Naive thymus-derived CD4-positive, alpha-beta T cell (primary cell): Measurements from ENCODE around the gene MROH8. TPM values are rescaled to one million over a fixed set of nuclear protein-coding genes. Genes with fewer than 3 reads are reported as not detected.

Source experiments
- ATAC-seq: fragments of 150-1000 bp; cut with Tn5 transposase; 2 replicates; pipeline ENCODE4 v1.10.0; 2021; ENCODE audit warnings: mild to moderate bottlenecking, moderate library complexity
- CTCF ChIA-PET: fragments of 350-600 bp; sonication (Branson Sonifier 250); formaldehyde crosslinking; loops from one replicate; lab custom pipeline; 2021; ENCODE audit warnings: antibody characterized with exemption; lab: Charles Lee
- POLR2A ChIA-PET: fragments of 350-600 bp; sonication (Branson Sonifier 250); formaldehyde crosslinking; loops from one replicate; lab custom pipeline; 2021; ENCODE audit warnings: antibody characterized with exemption, inconsistent platforms; lab: Charles Lee
- DNase-seq, 9 donors: peaks; one replicate each; pipeline versions ENCODE4 v3.0.0 to v3.0.0-alpha.2; 2020 to 2022; ENCODE audit warnings: mixed read lengths in 1 of 9
- H3K27ac ChIP-seq: one replicate; pipeline ENCODE4 v1.7.0; 2013; ENCODE audit warnings: mild to moderate bottlenecking, low read depth, low read length, moderate library complexity
- H3K27me3 ChIP-seq, 2 donors: one replicate each; pipeline ENCODE4 v1.7.0; 2013; ENCODE audit warnings: low read length in 2 of 2, mild to moderate bottlenecking in 2 of 2, moderate library complexity in 2 of 2; ENCODE audit not compliant: control insufficient read depth in 2 of 2, insufficient read depth in 2 of 2
- H3K36me3 ChIP-seq, 3 experiments: 1 replicate in 2 of 3; 2 replicates in 1 of 3; pipeline ENCODE4 v1.7.0; 2013; ENCODE audit warnings: low read length in 3 of 3, mild to moderate bottlenecking in 3 of 3, moderate library complexity in 1 of 3; ENCODE audit not compliant: insufficient read depth in 3 of 3, control insufficient read depth in 2 of 3
- H3K4me1 ChIP-seq, 2 donors: one replicate each; pipeline ENCODE4 v1.7.0; 2013; ENCODE audit warnings: low read length in 2 of 2, mild to moderate bottlenecking in 2 of 2, moderate library complexity in 1 of 2; ENCODE audit not compliant: control insufficient read depth in 2 of 2, insufficient read depth in 2 of 2
- H3K4me3 ChIP-seq: 2 replicates; pipeline ENCODE4 v1.7.0; 2013; ENCODE audit warnings: mild to moderate bottlenecking, low read length
- H3K9me3 ChIP-seq, 3 experiments: 1 replicate in 2 of 3; 2 replicates in 1 of 3; pipeline ENCODE4 v1.7.0; 2013; ENCODE audit warnings: low read length in 3 of 3; ENCODE audit not compliant: control insufficient read depth in 2 of 3
- H3K27ac Mint-ChIP-seq, 9 donors: one replicate each; pipeline ENCODE4 v1.8.0; 2020 to 2022; ENCODE audit warnings: mixed read lengths in 9 of 9, mild to moderate bottlenecking in 8 of 9, moderate library complexity in 5 of 9, inconsistent platforms in 2 of 9
- H3K27me3 Mint-ChIP-seq, 5 donors: one replicate each; pipeline ENCODE4 v1.8.0; 2021 to 2022; ENCODE audit warnings: mixed read lengths in 5 of 5, mild to moderate bottlenecking in 1 of 5
- H3K36me3 Mint-ChIP-seq, 5 donors: one replicate each; pipeline ENCODE4 v1.8.0; 2020 to 2022; ENCODE audit warnings: mixed read lengths in 5 of 5, mild to moderate bottlenecking in 3 of 5, inconsistent platforms in 1 of 5
- H3K4me1 Mint-ChIP-seq, 7 donors: one replicate each; pipeline ENCODE4 v1.8.0; 2020 to 2022; ENCODE audit warnings: mixed read lengths in 7 of 7, mild to moderate bottlenecking in 3 of 7, inconsistent platforms in 1 of 7
- H3K4me3 Mint-ChIP-seq, 10 donors: one replicate each; pipeline ENCODE4 v1.8.0; 2020 to 2022; ENCODE audit warnings: mild to moderate bottlenecking in 10 of 10, mixed read lengths in 10 of 10, moderate library complexity in 6 of 10, inconsistent platforms in 2 of 10
- H3K9me3 Mint-ChIP-seq, 11 donors: one replicate each; pipeline ENCODE4 v1.8.0; 2020 to 2022; ENCODE audit warnings: mixed read lengths in 11 of 11, mild to moderate bottlenecking in 4 of 11, inconsistent platforms in 1 of 11, moderate library complexity in 1 of 11
- intact Hi-C, 2 donors: fragments of 100-400 bp; cut with micrococcal nuclease; formaldehyde crosslinking; loops; one replicate each; pipeline ENCODE4 v1.15.1; 2023
- polyA plus RNA-seq, 2 donors: library from polyadenylated mRNA; unstranded; fragments of 300-500 nt; fragmentation: Illumina TruSeq; gene quantifications; one replicate each; pipeline ENCODE4 v1.2.3, GENCODE V29; 2021
- total RNA-seq, 6 experiments: library from RNA in 5 of 6; stranded (reverse) in 5 of 6; gene quantifications; 1 replicate in 5 of 6; 2 replicates in 1 of 6; pipeline ENCODE4 v1.2.3 and lab custom pipeline; 2021 to 2026

Gene MROH8
- total and polyA plus RNA-seq, 7 experiments from 2014 or later, result 0.59 to 1.9 (median 1.6) TPM

DNA sequence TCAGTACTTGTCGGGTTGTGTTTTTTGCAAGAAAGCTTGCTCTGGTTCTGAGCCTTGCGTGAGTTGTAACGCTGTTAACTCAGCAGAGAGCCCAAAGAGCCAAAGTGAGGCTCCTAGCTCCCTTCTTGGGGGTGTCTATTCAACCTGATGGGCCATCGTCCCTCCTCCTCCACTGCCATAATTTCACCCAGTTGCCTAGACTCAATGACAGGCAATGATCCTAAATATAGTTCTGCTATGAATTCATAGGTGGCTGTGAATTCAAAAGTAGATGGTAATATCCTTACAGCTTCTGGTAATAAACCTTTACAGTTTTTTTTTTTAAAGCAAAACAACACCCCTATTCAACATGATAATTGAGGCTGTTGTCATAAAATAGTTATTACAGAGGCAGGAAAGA is 42.7 kb upstream of the MROH8 start:
- no peaks in the 10 kb centered on the region for H3K4me1 ChIP-seq
- H3K27ac ChIP-seq, result no peak overlapping the region
- H3K9me3 ChIP-seq, result no peaks in the 10 kb centered on the region
- Mint-ChIP-seq H3K9me3 (peaks cover 0 to 2% (median 0%) of the 10 kb centered on the region in 11 donors), H3K36me3 (peaks cover 8 to 53% (median 18%) of the 10 kb centered on the region in 5 donors), H3K4me3 (no peak overlapping the region), H3K4me1 (peaks cover 0 to 10% (median 5%) of the 10 kb centered on the region in 7 donors), H3K27me3 (no peaks in the 10 kb centered on the region), H3K27ac (no peak overlapping the region)
- intact Hi-C loops, result no loop called here
- ATAC-seq, result no peak
- peaks cover 21 to 71% (median 36%) of the 10 kb centered on the region in 3 experiments for H3K36me3 ChIP-seq
- DNase-seq, result no peak
- no peak overlapping the region for H3K4me3 ChIP-seq
- ChIA-PET POLR2A (no interaction called here), CTCF (no interaction called here)
- H3K27me3 ChIP-seq, result no peaks in the 10 kb centered on the region

DNA sequence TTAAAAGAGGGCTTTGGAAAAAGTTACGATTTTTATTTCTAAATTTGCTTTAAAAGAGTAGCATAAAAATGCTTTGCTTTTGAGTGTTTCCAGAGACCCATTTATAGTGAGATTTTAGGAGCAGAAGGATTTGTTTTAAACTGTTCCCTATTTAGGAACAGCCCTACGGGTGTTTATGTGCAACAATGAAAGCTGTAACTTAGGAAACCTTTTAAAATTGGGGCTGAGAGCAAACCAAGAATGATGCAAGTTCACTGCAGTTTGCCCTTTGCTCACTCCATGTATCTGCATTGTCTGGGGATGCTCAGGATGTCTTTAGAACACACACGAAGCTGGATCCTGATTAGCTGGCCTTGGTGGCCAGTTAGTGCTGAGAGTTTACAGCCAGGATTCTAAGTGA is 41.4 kb upstream of the MROH8 start:
- Histone ChIP-seq H3K9me3 (no peaks in the 10 kb centered on the region), H3K27me3 (no peaks in the 10 kb centered on the region), H3K36me3 (peaks cover 18 to 62% (median 29%) of the 10 kb centered on the region in 3 experiments), H3K4me1 (no peaks in the 10 kb centered on the region), H3K27ac (no peak overlapping the region), H3K4me3 (no peak overlapping the region)
- ChIA-PET CTCF (interaction anchor here (0.6 to 1.0 kb wide), 2 partner anchors 138 to 312 kb away, joined by 3 read pairs; no protein-coding TSS in a partner anchor), POLR2A (no interaction called here)
- Mint-ChIP-seq H3K4me3 (no peak overlapping the region), H3K27ac (peak overlapping the region in 1 of 9 donors; percentile 17), H3K36me3 (peaks cover 8 to 51% (median 17%) of the 10 kb centered on the region in 5 donors), H3K27me3 (no peaks in the 10 kb centered on the region), H3K4me1 (peaks cover 0 to 10% (median 5%) of the 10 kb centered on the region in 7 donors), H3K9me3 (no peaks in the 10 kb centered on the region)
- ATAC-seq (no peak), DNase-seq (no peak)
- intact Hi-C loops, result no loop called here

DNA sequence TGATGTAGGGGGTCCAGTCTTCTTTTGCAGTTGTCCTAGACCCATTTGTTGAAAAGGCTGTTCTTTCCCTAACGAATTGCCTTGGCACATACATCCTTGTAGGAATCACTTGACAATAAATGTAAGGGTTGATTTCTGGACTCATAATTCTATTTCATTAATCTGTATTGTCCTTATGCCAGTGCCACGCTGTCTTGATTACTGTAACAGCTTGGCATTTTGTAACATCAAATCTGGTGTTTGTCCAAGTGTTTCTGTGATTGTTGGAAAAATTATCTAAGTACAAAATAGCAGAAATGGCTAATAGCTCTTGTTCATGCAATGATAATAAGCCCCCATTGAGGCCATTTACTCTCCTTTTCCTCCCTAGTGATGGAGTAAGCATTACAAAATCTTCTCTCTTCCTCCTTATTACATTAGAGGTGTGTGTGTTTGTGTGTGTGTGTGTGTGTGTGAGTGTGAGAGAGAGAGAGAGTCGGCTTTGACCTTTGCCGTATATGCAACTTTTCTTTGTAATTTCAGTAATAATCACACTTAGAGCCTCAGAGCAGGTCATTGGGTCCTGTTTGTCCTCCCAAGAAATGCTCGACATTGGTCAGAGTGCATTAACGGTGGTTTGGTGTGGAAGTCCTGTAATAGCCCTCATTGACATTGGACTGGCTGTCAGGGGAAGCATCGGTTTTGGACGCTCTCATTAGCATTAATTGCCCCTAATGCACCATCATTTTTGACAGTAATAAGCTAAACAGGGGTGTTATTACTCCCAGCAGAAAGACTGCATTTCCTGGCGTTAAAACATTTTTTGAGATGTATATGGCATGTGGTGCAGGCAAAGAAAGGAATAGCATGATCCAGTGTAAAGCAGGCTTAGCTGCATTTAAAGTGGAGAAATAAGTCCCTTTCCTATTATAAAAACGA is 40.7 kb upstream of the MROH8 start:
- Mint-ChIP-seq H3K4me1 (peaks cover 0 to 10% (median 5%) of the 10 kb centered on the region in 7 donors), H3K36me3 (peaks cover 4 to 50% (median 14%) of the 10 kb centered on the region in 5 donors), H3K27me3 (no peaks in the 10 kb centered on the region), H3K4me3 (no peak overlapping the region), H3K9me3 (no peaks in the 10 kb centered on the region), H3K27ac (no peak overlapping the region)
- Histone ChIP-seq H3K27ac (no peak overlapping the region), H3K9me3 (no peaks in the 10 kb centered on the region), H3K27me3 (no peaks in the 10 kb centered on the region), H3K4me1 (no peaks in the 10 kb centered on the region), H3K4me3 (no peak overlapping the region), H3K36me3 (peaks cover 11 to 62% (median 25%) of the 10 kb centered on the region in 3 experiments)
- CTCF ChIA-PET, result interaction anchor here (0.6 to 1.0 kb wide), 2 partner anchors 138 to 313 kb away, joined by 3 read pairs; no protein-coding TSS in a partner anchor
- POLR2A ChIA-PET, result no interaction called here
- intact Hi-C loops, result no loop called here
- no peak for ATAC-seq
- DNase-seq, result no peak

DNA sequence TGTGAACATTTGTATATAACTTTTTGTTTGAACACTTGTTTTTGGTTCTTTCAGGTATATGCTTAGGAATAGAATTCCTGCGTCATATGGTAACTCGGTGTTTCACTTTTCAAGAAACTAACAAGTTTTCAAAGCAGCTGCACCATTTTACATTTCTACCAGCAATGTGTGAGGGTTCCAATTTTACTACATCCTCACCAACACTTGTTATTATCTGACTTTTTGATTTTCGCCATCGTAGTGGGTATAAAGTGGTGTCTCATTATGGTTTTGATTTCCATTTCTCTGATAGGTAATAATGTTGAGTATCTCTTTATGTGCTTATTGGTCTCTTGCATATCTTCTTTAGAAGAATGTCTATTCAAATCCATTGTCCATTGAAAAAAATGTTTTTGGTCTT is 39.6 kb upstream of the MROH8 start:
- ATAC-seq (no peak), DNase-seq (no peak)
- Mint-ChIP-seq H3K4me1 (peaks cover 0 to 10% (median 5%) of the 10 kb centered on the region in 7 donors), H3K27ac (peak overlapping the region in 1 of 9 donors; percentile 14), H3K9me3 (no peaks in the 10 kb centered on the region), H3K4me3 (no peak overlapping the region), H3K36me3 (peaks cover 11 to 51% (median 17%) of the 10 kb centered on the region in 5 donors), H3K27me3 (no peaks in the 10 kb centered on the region)
- intact Hi-C loops, result no loop called here
- H3K27me3 ChIP-seq, result no peaks in the 10 kb centered on the region
- H3K4me3 ChIP-seq, result no peak overlapping the region
- no peaks in the 10 kb centered on the region for H3K9me3 ChIP-seq
- POLR2A ChIA-PET, result no interaction called here
- no peaks in the 10 kb centered on the region for H3K4me1 ChIP-seq
- H3K36me3 ChIP-seq, result peaks cover 3 to 59% (median 25%) of the 10 kb centered on the region in 3 experiments
- CTCF ChIA-PET, result interaction anchor here (0.7 kb wide), 1 partner anchor 290 kb away, joined by 3 read pairs; no protein-coding TSS in a partner anchor
- no peak overlapping the region for H3K27ac ChIP-seq

DNA sequence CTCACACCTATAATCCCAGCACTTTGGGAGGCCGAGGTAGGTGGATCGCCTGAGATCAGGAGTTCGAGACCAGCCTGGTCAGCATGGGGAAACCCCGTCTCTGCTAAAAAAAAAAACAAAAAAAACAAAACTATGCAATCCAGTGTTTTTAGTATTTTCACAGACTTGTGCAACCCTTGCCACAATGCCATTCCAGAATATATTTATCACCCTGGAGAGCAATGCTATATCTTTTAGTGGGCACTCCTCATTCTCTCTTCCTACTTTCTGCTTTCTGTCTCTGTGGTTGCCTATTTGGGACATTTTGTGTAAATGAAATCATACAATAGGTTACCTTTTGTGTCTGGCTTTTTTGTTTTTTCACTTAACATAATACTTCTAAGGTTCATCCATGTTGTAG is 39.1 kb upstream of the MROH8 start:
- H3K4me3 Mint-ChIP-seq, result no peak overlapping the region
- DNase-seq (no peak), ATAC-seq (no peak)

DNA sequence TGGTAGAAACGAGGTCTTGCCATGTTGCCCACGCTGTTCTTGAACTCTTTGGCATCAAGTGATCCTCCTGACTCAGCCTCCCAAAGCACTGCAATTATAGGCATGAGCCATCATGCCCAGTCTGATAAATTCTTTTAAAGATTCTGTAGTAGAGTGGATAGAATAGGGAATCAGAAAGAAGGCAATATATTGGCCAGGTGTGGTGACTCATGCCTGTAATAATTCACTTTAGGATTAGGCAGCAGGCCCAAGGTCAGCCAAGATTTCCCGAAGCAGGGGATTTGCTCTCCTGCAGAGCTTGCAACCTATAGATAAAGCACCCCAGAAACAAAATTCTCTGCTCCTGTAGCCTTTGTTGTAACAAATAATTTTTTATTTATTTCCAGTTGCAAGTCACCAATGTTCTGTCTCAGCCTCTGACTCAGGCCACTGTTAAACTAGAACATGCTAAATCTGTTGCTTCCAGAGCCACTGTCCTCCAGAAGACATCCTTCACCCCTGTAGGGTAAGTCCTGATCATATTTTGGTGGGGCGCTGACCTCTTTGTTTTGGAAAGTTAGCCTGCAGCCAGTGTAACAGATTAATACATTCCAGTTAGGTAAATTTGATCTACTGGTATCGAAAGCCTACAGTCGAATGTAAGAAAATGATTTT is 30.4 kb upstream of the MROH8 start:
- H3K4me1 Mint-ChIP-seq, result peaks cover 0 to 6% (median 3%) of the 10 kb centered on the region in 7 donors
- ATAC-seq (no peak), DNase-seq (no peak)
- H3K27me3 Mint-ChIP-seq, result no peaks in the 10 kb centered on the region
- no peaks in the 10 kb centered on the region for H3K9me3 Mint-ChIP-seq
- POLR2A ChIA-PET, result no interaction called here
- H3K27me3 ChIP-seq, result no peaks in the 10 kb centered on the region
- H3K4me3 Mint-ChIP-seq, result no peak overlapping the region
- H3K36me3 ChIP-seq, result peaks cover 25 to 82% (median 28%) of the 10 kb centered on the region in 3 experiments
- H3K4me3 ChIP-seq, result no peak overlapping the region
- H3K9me3 ChIP-seq, result no peaks in the 10 kb centered on the region
- CTCF ChIA-PET, result interaction anchor here (1.0 kb wide), 1 partner anchor 12 kb away, joined by 3 read pairs; no protein-coding TSS in a partner anchor
- intact Hi-C loops, result no loop called here
- no peaks in the 10 kb centered on the region for H3K4me1 ChIP-seq
- H3K27ac Mint-ChIP-seq, result no peak overlapping the region
- H3K36me3 Mint-ChIP-seq, result peaks cover 12 to 52% (median 29%) of the 10 kb centered on the region in 5 donors
- H3K27ac ChIP-seq, result no peak overlapping the region

More for the DNA sequence above, 39.1 kb upstream of the MROH8 start:
- CTCF ChIA-PET, result interaction anchor here (0.7 kb wide), 1 partner anchor 291 kb away, joined by 3 read pairs; no protein-coding TSS in a partner anchor
- Mint-ChIP-seq H3K27me3 (no peaks in the 10 kb centered on the region), H3K27ac (peak overlapping the region in 1 of 9 donors; percentile 14), H3K9me3 (no peaks in the 10 kb centered on the region), H3K36me3 (peaks cover 11 to 50% (median 19%) of the 10 kb centered on the region in 5 donors), H3K4me1 (peaks cover 0 to 10% (median 5%) of the 10 kb centered on the region in 7 donors)
- no peaks in the 10 kb centered on the region for H3K9me3 ChIP-seq
- POLR2A ChIA-PET, result no interaction called here
- no peaks in the 10 kb centered on the region for H3K4me1 ChIP-seq
- no peak overlapping the region for H3K4me3 ChIP-seq
- H3K27me3 ChIP-seq, result no peaks in the 10 kb centered on the region
- intact Hi-C loops, result no loop called here
- H3K27ac ChIP-seq, result no peak overlapping the region
- H3K36me3 ChIP-seq, result peaks cover 7 to 59% (median 19%) of the 10 kb centered on the region in 3 experiments
